Measurements from ENCODE around the gene ST6GALNAC1. TPM values are rescaled to one million over a fixed set of nuclear protein-coding genes. Genes with fewer than 3 reads are reported as not detected.

ST6GALNAC1 gene
- total and polyA plus RNA-seq, 9 donors: 0.73 to 10.5 (median 3.7) TPM

DNA sequence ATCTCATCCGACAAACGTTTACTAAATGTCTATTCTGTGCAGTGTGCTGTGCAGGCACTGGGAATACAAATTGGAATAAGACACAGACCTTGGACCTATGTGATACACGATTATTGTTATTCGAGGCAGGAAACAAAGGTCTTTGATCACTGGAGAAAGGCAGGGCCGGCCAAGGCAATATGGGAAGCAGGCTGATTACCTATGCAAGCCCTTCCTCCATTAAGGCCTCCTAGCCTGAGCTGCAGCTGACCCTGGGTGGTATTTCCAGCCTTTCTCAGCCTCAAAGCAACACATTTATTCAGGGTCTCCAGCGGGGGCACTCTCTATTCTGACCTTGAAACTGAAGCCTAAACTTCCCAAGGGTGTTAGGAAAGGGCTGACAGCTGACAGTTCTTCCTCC lies 13.4 kb downstream of the ST6GALNAC1 start:
- Histone ChIP-seq H3K27ac (no peak overlapping the region), H3K4me3 (no peak overlapping the region), H3K36me3 (no peaks in the 10 kb centered on the region), H3K4me1 (ENCODE audit: insufficient read depth) (no peaks in the 10 kb centered on the region), H3K9me3 (no peaks in the 10 kb centered on the region), H3K27me3 (no peaks in the 10 kb centered on the region)
- intact Hi-C loops (cut with DNase I): no loop called here
- TF ChIP-seq CTCF (IDR thresholded peaks at IDR 0.05) (no peak), EP300 (IDR thresholded peaks at IDR 0.05) (no peak), POLR2A (IDR thresholded peaks at IDR 0.05) (no peak)
- WGBS, 3 donors: 52 to 59% (median 55%) methylated on average over 6 of the region's 6 CpGs
- DNase-seq: no peak

GRCh38 chr17:76627510-76627909 lies 16.0 kb downstream of the ST6GALNAC1 start:
- 89 to 92% (median 91%) methylated on average over 13 of the region's 13 CpGs for WGBS, 3 donors
- H3K27ac ChIP-seq: no peak overlapping the region
- no peak for DNase-seq
- H3K36me3 ChIP-seq: no peaks in the 10 kb centered on the region
- no peaks in the 10 kb centered on the region for H3K4me1 ChIP-seq (ENCODE audit: insufficient read depth)
- no peak overlapping the region for H3K4me3 ChIP-seq
- no peaks in the 10 kb centered on the region for H3K9me3 ChIP-seq
- H3K27me3 ChIP-seq: no peaks in the 10 kb centered on the region
- no peak for TF ChIP-seq CTCF (IDR thresholded peaks at IDR 0.05)
- intact Hi-C loops (cut with DNase I): loop anchor here in 3 of 4 donors (5.0 to 10.0 kb wide), 3 partner anchors 87 to 105 kb away; partner anchors contain the start of gene MXRA7 (in 1 of the 3)

DNA sequence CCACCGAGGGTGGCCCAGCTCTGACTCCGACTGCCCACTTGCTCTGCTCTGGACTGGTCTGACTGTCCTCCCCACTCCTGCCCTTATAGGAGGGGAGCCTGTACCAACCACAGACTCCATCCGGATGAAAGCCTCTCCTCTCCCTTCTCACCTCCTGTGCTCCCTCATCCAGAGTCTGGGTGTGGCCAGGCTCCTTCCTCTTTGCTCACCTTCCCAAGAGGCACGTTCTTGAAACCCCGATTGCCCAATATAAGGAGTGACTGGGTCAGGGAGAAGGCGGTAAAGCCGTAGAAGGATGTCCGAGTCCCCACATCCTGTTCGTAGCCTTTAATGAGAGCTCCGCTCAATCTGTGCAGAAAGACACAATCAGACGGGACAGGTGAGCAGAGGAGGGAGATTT lies 17.1 kb downstream of the ST6GALNAC1 start:
- Histone ChIP-seq H3K27ac (no peak overlapping the region), H3K27me3 (no peaks in the 10 kb centered on the region), H3K4me1 (ENCODE audit: insufficient read depth) (no peaks in the 10 kb centered on the region), H3K4me3 (no peak overlapping the region), H3K36me3 (no peaks in the 10 kb centered on the region), H3K9me3 (no peaks in the 10 kb centered on the region)
- no peak for DNase-seq
- intact Hi-C loops (cut with DNase I): loop anchor here in 3 of 4 donors (5.0 to 10.0 kb wide), 3 partner anchors 88 to 104 kb away; partner anchors contain the start of gene MXRA7 (in 1 of the 3)
- TF ChIP-seq CTCF (IDR thresholded peaks at IDR 0.05) (no peak), POLR2A (IDR thresholded peaks at IDR 0.05) (no peak), EP300 (IDR thresholded peaks at IDR 0.05) (no peak)
- 80 to 83% (median 83%) methylated on average over 11 of the region's 11 CpGs for WGBS, 3 donors

DNA sequence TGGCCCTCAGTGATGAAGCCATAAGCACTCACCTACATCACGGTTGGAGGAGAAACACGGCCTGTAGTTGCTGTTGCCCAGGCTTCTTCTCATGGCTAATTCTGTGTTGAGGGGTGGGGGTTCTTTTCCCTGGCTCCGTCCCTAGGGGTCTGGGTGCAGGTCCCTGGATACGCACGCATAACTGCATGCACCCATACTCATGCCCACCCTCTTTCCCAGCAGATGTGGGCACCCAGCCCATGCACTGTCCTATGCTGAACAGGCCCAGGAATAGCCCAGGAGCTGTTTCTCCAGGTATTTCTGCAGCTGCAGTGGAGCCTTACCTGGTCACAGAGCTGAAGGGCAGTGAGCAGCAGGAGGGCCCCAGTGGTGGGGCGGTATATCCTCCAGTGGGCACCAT lies 18.1 kb downstream of the ST6GALNAC1 start:
- no peaks in the 10 kb centered on the region for H3K27me3 ChIP-seq
- no peak for DNase-seq
- H3K36me3 ChIP-seq: no peaks in the 10 kb centered on the region
- no peaks in the 10 kb centered on the region for H3K9me3 ChIP-seq
- intact Hi-C loops (cut with DNase I): loop anchor here in 3 of 4 donors (5.0 to 10.0 kb wide), 3 partner anchors 89 to 103 kb away; partner anchors contain the start of gene MXRA7 (in 1 of the 3)
- 76 to 87% (median 79%) methylated on average over 6 of the region's 6 CpGs for WGBS, 3 donors
- H3K27ac ChIP-seq: no peak overlapping the region
- TF ChIP-seq EP300 (IDR thresholded peaks at IDR 0.05): no peak
- no peak for TF ChIP-seq CTCF (IDR thresholded peaks at IDR 0.05)
- no peak for TF ChIP-seq POLR2A (IDR thresholded peaks at IDR 0.05)
- H3K4me1 ChIP-seq (ENCODE audit: insufficient read depth): no peaks in the 10 kb centered on the region
- no peak overlapping the region for H3K4me3 ChIP-seq

Measured in ovary (tissue), 9 donors.